Parathyroid adenoma (tissue), 2 donors: ENCODE data around the gene NME7.

Experiments
- H2AFZ ChIP-seq: fragments of 300-600 bp; sonication (generic); one replicate; pipeline ENCODE4 v1.7.0; 2017; ENCODE audit warnings: antibody characterized with exemption, mild to moderate bottlenecking
- H3K27ac ChIP-seq: fragments of 300-600 bp; sonication (generic); one replicate; pipeline ENCODE4 v1.7.0; 2017
- H3K27me3 ChIP-seq: fragments of 300-600 bp; sonication (generic); one replicate; pipeline ENCODE4 v1.7.0; 2017; ENCODE audit warnings: low read length; ENCODE audit not compliant: control insufficient read depth, insufficient read depth
- H3K36me3 ChIP-seq: fragments of 300-600 bp; sonication (generic); one replicate; pipeline ENCODE4 v1.7.0; 2017; ENCODE audit warnings: low read length; ENCODE audit not compliant: control insufficient read depth, insufficient read depth
- H3K4me1 ChIP-seq: fragments of 300-600 bp; sonication (generic); one replicate; pipeline ENCODE4 v1.7.0; 2017; ENCODE audit warnings: control low read depth
- H3K4me2 ChIP-seq: fragments of 300-600 bp; sonication (generic); one replicate; pipeline ENCODE4 v1.7.0; 2017; ENCODE audit warnings: low read length
- H3K4me3 ChIP-seq: fragments of 300-600 bp; sonication (generic); one replicate; pipeline ENCODE4 v1.7.0; 2017; ENCODE audit warnings: low read depth, low read length
- H3K79me2 ChIP-seq: fragments of 300-600 bp; sonication (generic); one replicate; pipeline ENCODE4 v1.7.0; 2017; ENCODE audit warnings: control low read depth
- H3K9ac ChIP-seq: fragments of 300-600 bp; sonication (generic); one replicate; pipeline ENCODE4 v1.7.0; 2017; ENCODE audit warnings: mild to moderate bottlenecking
- H3K9me3 ChIP-seq: fragments of 300-600 bp; sonication (generic); one replicate; pipeline ENCODE4 v1.7.0; 2017; ENCODE audit warnings: low read length; ENCODE audit not compliant: control insufficient read depth
- TF ChIP-seq, protein P1 (sequence below): fragments of 300-600 bp; sonication (generic); IDR thresholded peaks from one replicate; pipeline ENCODE4 v1.7.0; 2017; ENCODE audit warnings: antibody characterized with exemption, mild to moderate bottlenecking
- donor health status: primary hyperparathyroidism.

NME7 gene

DNA sequence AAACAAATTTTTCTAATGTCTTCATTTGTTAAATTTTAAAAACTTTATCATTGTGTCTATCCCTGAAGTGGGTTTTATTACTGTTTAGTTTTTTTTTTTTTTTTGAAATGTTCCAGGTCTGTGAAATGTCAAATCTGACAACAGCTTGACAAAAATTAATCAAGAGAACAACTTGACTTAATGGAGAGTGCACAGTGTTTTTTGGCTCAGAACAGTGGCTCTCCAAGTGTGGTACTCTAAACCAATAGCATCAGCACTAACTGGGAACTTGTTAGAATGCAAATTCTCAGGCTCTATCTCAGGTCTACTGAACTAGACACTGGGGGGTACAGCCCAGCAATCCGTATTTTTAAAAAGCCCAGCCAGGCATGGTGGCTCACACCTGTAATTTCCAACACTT, 211.9 kb downstream of the NME7 start:
- Histone ChIP-seq H3K79me2 (no peaks in the 10 kb centered on the region), H3K36me3 (no peaks in the 10 kb centered on the region), H3K27ac (no peak overlapping the region), H3K4me2 (no peak overlapping the region), H3K4me3 (no peak overlapping the region), H3K9ac (no peak overlapping the region), H3K9me3 (no peaks in the 10 kb centered on the region), H3K4me1 (no peaks in the 10 kb centered on the region), H3K27me3 (no peaks in the 10 kb centered on the region), H2AFZ (no peak overlapping the region)
- TF ChIP-seq, protein P1, sequence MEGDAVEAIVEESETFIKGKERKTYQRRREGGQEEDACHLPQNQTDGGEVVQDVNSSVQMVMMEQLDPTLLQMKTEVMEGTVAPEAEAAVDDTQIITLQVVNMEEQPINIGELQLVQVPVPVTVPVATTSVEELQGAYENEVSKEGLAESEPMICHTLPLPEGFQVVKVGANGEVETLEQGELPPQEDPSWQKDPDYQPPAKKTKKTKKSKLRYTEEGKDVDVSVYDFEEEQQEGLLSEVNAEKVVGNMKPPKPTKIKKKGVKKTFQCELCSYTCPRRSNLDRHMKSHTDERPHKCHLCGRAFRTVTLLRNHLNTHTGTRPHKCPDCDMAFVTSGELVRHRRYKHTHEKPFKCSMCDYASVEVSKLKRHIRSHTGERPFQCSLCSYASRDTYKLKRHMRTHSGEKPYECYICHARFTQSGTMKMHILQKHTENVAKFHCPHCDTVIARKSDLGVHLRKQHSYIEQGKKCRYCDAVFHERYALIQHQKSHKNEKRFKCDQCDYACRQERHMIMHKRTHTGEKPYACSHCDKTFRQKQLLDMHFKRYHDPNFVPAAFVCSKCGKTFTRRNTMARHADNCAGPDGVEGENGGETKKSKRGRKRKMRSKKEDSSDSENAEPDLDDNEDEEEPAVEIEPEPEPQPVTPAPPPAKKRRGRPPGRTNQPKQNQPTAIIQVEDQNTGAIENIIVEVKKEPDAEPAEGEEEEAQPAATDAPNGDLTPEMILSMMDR = no peak

DNA sequence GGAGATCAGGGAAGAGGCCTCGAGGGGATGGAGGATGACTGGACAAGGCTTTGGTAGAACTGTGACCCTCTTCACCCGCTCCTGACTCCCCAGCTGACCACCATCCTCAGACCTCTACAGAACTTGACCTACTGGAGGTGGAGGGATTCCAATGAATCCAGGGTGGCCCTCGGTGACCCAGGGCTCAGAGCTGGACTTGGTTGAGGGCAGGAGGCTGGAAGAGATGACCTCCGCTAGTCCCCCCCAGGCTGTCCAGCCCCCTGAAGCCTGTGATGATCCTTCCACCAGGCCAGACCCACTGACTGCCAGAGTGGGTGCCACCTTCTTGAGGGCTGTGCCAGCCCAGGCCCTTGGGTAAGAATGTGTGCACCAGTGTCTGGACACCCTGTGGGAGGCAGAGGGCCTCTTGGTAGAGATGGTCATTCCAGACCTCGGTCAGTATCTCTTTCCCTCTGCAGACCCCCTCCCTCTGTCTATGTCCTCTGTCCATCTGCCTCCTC, 216.2 kb downstream of the NME7 start:
- Histone ChIP-seq H3K36me3 (no peaks in the 10 kb centered on the region), H3K9me3 (no peaks in the 10 kb centered on the region), H3K4me3 (no peak overlapping the region), H3K4me1 (no peaks in the 10 kb centered on the region), H3K27me3 (no peaks in the 10 kb centered on the region), H3K4me2 (no peak overlapping the region), H3K9ac (no peak overlapping the region), H3K27ac (no peak overlapping the region), H2AFZ (no peak overlapping the region), H3K79me2 (no peaks in the 10 kb centered on the region)
- TF ChIP-seq, protein P1 = no peak

DNA sequence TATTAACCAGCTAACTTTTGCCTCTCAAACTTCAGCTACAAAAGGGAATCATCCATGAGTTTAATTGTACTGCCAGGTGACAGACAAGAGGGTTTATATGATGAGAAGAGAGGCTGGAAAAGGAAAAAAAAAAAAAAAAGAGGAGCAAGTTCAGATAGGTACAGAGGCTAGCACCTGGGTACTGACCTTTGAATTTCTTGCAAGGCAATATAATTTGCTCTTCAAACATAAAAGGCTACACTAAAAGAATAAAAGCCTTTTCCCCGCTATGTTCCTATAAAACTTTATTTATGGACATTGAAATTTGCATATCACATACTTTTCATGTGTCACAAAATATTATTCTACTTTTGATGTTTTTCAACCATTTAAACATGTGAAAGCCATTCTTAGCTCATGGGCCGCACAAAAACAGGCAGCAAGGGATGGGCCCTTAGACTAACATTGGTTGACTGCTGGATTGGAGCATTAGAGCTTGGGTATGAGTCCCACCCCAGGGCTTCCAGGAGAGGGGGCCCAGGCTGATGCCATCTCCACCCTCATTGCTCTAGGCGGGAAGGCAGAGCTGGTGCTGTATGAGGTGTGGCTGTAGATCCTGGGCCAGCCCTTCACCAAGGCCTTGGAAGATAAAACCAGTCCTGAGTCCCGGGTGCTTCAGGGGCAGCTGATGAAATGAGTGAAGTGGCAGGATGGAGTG, 216.8 kb downstream of the NME7 start:
- Histone ChIP-seq H3K36me3 (no peaks in the 10 kb centered on the region), H3K79me2 (no peaks in the 10 kb centered on the region), H3K4me3 (no peak overlapping the region), H3K27ac (no peak overlapping the region), H3K27me3 (no peaks in the 10 kb centered on the region), H3K4me2 (no peak overlapping the region), H3K4me1 (no peaks in the 10 kb centered on the region), H2AFZ (no peak overlapping the region), H3K9me3 (no peaks in the 10 kb centered on the region), H3K9ac (no peak overlapping the region)
- TF ChIP-seq, protein P1 = no peak

DNA sequence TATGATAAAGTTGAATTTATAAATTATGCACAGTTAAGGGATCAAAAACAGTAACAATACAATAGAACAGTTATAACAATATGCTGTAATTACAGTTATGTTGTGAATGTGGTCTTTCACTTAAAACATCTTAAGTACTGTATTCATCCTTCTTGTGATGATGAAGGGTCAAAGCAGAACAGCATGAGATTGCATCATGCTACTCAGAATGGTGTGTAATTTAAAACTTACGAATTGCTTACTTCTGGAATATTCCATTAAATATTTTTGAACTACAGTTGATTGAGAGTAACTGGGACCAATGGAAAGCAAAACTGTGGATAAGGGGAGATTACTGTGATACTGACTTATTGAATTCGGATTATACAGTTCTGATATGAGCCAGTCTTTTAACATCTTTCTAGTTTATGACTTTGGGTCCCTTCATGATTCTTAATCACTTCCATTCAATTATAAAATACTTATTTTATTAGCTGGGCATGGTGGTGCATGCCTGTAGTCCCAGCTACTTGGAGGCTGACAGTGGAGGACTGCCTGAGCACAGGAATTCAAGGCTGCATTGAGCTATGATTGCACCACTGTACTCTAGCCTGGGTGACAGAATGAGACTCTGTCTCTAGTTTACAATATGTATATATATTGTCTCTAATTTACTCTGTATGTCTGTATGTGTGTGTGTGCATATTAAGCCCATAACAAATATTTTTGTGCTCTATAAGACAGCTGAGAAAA, 217.9 kb downstream of the NME7 start:
- TF ChIP-seq, protein P1 = no peak
- no peaks in the 10 kb centered on the region for H3K27me3 ChIP-seq
- H3K9ac ChIP-seq = no peak overlapping the region
- H3K27ac ChIP-seq = no peak overlapping the region
- H3K4me3 ChIP-seq = no peak overlapping the region
- no peaks in the 10 kb centered on the region for H3K4me1 ChIP-seq
- no peaks in the 10 kb centered on the region for H3K36me3 ChIP-seq
- H3K79me2 ChIP-seq = no peaks in the 10 kb centered on the region
- no peak overlapping the region for H2AFZ ChIP-seq
- no peak overlapping the region for H3K4me2 ChIP-seq
- H3K9me3 ChIP-seq = no peaks in the 10 kb centered on the region
